Islet precursor cell (in vitro differentiated cells): ENCODE measurements around the gene KIFAP3.

ENCODE experiments used
- DNase-seq: peaks from one replicate; pipeline ENCODE4 v3.0.0-alpha.2; 2018

Gene KIFAP3

DNA sequence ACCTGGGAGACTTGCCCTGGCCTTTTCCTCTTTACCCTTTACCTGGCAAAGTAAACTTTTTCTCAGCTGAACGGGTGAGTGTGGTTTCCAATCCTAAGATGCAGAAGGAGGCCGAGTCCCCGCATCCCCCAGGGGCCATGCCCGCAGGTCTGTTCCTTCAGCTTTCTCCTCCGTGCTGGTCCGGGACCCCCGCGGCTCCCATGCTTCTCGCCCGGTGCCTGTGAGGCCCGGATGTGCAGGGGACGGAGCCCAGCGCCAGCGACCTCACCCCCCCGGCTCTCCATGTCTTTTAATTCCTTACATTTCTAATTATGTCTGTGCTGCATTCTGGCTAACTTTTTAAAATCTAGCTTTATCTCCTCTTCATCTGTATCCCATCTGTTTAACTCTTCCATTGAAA, 159.3 kb downstream of the KIFAP3 start:
- no peak for DNase-seq

DNA sequence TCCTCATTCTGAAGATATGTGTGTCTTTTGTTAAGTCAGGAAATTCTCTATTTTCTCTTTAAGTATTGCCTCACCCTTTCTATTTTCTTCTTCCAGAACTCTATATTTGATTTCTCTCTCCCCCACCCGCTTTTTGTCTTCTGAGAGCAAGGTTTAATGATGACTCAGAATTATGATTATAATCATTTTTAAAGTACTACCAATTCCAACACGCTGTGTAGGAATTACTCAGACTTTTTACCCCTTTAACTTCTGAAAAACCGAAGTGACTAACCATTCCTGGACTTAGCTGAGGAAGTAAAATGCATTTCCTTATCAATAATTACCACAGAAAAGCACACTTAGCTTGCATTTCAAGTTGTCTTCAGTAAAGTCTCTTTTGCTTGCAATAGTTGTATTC, 160.0 kb downstream of the KIFAP3 start:
- no peak for DNase-seq

DNA sequence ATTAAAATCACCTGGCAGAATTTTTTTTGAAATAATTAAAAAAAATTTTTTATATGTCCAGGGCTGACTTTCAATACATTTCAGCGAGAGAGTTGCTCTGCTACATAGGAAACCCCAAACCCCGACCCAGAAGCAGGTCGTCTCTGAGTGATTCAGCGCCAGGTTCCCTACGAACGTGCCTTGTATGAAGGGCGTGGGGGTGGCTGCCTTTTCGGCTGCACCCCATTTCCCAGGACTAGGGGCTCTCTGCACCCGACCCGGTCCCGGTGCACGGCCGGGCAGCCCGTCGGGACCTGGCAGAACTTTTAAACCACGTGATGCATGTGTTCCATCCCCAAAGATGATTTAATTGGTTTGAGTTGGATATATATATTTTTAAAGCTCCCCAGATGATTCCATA, 165.0 kb downstream of the KIFAP3 start:
- no peak for DNase-seq

DNA sequence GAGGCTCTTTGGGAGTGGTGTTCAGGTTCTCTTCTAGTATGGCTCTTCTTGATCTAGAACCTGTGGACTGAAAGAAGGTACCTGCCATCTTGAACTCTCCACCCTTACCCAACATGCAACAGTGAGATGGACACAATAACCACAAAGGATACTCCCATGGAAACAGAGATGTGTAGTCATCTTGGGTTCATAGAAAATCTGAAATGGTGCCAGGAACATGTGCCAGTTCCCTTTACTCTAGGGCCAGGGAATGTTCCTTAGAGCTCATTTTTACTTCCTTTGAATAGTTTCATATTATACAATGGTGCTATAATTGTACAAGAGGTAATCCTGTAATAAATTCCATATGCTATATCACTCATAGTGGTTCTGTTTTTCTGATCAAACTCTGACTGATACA, 167.6 kb downstream of the KIFAP3 start:
- DNase-seq: no peak

DNA sequence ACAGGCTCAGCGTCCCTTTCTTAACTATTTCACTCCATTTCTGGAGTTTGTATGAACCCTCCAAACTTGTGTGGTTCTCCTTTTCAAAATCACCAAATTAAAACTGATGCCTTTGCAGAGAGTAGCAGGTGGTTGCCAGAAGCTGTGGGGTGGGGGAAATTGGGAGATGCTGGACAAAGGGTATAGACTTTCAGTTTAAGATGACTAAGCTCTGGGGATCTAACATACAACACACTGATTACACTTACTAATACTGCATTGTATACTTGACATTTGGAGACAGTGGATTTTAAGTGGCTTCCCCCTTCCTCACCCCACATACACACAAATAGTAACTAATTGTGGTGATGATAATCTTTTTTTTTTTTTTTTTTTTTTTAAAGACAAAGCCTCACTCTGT, 169.7 kb downstream of the KIFAP3 start:
- DNase-seq: no peak

DNA sequence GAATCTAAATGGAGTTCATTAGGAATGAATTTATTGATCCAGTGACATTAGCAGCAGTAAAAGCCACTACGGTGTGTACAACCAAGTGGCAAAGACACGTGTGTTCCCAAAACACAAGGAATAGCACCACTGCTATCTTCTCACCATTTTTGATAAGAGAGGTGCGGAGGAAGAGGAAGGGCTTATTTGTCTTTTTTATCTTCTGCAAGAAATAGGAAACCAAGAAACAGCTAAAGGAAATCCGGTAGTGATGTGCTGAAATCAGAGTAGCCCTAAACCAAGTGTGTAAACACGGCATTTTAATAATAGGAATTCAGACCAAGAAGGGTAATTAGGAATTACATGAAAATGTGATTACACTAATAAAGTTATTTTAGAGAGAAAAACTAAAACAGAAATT, 171.7 kb downstream of the KIFAP3 start:
- no peak for DNase-seq

DNA sequence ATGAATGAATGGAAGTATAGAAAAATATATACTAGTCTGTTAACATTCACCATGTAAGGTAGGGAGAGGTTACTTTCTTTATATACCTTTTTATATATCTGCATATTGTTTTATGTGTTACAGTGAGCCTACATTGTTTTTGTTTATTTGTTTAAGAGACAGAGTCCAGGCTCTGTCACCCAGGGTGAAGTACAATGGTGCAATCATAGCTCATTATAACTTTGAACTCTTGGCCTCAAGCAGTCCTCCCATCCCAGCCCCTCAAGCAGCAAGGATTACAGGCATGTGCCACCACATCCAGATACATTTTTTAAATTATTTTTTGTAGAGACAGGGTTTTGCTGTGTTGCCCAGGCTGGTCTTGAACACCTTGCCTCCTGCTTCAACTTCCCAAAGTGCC, 173.4 kb downstream of the KIFAP3 start:
- DNase-seq: no peak

DNA sequence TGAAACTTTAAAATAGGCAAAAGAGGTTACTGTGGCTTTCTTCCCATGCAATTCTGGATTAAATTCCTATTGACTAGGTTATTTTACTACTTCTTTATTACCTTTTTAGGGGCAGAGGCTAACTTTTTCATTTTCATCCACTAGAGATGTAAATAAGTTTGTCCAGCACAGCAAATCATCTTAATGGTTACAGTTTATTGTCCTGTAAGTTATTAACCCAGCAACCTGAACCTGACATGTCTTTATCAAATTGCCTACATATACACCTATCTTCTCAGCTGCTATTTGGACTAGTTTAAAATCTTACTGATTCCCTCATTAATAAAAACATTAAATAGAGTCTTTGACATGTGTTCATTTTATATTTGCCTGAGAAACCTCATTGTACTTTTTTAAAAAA, 173.9 kb downstream of the KIFAP3 start:
- no peak for DNase-seq

DNA sequence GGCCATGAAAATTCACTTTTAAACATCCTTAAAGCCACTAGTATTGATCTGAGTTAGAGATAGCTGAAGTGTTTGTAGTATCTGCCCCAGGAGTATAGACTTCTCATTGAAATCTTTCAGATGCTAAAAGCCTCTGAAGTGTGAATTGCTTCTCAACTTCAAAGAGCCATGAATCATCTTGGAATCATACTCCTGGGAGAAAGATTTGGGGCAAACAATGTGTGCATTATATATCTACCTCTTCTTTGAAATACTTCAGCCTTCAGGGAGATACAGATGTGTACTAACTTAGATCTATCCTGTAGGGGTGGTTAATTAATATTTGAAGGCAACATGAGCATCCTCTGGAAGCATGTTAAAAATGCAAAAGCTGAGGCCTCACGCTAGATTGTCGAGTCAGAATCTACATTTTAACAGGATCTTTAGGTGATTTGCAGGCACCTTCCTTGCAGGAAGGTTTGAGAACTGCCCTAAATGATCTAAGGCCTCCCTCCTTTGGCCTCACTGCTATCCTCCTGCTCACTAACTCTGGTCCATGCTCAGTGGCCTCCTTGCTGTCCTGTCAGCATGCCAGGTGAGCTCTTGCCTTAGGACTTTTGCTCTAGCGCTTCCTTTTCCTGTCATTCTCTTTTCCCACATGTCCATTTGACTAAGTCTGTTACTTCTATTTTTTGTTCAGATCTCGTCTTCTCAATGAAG, 174.8 kb downstream of the KIFAP3 start:
- DNase-seq: no peak

DNA sequence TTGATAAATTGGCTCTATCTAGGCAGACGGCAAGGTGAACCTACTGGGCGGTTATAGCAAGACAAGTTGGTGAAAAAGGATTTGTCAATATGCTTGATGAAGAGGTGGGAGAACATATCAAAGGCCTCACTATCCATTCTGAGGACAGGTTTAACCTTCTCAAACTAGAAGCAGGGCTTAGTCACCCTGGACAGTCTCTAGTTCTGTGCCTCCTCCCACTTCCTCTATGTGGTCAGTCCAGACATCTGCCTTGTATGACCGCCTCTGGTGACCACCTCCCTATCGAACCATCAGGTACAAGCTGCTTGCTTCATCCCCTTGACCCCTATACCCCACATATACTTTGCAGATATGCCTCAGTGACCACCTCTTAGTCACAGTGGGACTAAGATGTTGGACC, 178.5 kb downstream of the KIFAP3 start:
- DNase-seq: no peak

DNA sequence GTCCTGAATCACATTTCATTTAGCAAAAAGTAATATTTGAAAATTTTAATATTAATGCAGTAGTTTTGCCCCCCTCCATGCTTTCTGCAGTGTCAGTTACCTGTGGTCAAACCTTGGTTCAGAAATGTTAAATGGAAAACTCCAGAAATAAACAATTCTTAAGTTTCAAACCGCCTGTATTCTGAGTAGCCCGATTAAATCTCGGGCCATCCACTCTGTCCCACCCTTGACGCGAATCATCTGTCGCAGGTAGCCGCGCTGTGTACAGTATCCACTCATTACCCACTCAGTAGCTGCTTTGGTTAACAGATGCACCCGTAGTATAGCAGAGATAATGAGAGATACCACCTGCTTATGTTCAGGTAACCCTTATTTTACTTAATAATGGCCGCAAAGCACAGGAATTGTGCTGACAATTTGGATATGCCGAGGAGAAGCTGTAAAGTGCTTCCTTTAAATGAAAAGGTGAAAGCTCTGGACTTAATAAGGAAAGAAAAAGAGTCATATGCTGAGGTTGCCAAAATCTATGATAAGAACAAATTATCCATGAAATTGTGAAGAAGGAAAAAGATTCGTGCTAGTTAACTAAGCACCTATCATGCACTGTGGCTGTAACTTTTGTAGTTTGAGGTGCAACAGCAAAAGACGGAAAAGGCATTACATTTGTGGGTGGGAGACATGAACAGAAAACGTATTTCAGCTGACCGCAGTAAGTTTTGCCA, 179.9 kb downstream of the KIFAP3 start:
- no peak for DNase-seq

DNA sequence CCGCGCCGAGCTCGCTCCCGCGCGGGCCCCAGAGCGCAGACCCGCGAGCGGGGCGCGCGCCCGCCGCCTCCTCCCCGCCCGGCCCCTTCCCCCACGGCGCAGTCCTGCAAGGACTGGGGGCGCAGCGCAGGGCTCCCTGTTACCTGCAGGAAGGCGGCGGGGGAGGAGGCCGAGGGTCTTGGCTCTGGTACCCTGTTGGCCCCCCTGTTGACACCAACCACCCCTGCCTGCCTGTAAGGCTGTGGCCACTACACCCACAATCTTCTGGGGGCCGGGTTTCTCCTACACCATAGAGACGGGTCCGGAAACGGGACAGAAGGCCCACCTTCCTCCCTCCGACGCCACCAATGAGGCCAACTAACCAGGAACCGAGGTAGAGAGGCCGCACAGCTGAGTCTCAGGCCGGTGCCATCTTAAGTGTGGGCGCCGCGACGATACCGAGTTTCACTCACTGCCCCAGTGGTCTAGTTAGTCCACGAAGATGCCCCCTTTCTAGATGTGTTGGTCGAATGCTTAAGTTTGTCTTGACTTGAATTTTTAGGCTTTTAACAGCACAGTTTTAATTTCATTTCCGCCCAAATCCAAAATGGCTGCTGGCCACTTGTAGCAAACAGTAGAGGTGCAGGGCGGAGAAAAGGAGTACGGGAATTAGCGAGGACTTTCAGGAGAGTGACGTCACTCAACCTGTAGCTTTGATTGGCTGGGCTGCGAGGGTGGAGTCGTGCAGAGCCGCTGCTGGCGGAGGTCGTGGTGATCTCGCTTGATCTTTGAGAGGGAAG, 180.7 kb downstream of the KIFAP3 start, which contains the start of gene SCYL3:
Gene SCYL3 (minus strand): TSS at position 252 of the 779 bp plus-strand sequence. CDS start 5,056 bp downstream, outside the sequence.
- peak; percentile 97 for DNase-seq

DNA sequence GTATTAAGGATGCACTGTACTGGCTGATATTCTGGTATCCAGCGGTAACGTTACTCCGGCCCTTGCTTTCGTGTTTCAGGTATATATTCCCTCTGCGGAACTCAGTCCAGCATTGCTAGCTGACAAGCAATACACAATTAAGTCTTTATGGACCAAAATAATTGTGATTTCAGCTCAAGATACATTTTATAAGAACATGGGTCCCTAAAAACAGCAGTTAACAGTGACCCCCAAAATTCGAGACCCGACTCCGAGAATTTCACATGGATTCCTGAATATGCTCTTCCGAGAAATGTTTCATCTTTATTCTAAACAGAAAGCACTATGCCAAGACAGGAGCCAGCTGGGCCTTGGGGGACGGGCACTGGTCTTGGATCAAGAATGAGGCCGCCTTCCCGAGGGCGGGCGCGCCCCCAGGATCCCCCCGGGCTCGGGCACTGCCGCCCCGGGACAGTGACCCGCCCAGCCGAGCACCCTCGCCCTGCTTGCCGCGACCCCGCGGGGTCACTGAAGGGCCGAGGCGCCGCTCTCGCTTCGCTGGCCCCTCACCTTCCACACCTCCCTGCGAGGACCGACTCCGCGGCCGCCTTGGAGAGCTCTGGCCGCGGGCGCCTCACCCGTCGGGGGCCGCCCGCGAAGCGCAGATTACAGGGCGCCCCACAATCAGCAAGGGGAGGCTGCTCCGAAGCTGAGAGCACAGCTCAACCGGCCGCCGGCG, 181.4 kb downstream of the KIFAP3 start:
- no peak for DNase-seq

DNA sequence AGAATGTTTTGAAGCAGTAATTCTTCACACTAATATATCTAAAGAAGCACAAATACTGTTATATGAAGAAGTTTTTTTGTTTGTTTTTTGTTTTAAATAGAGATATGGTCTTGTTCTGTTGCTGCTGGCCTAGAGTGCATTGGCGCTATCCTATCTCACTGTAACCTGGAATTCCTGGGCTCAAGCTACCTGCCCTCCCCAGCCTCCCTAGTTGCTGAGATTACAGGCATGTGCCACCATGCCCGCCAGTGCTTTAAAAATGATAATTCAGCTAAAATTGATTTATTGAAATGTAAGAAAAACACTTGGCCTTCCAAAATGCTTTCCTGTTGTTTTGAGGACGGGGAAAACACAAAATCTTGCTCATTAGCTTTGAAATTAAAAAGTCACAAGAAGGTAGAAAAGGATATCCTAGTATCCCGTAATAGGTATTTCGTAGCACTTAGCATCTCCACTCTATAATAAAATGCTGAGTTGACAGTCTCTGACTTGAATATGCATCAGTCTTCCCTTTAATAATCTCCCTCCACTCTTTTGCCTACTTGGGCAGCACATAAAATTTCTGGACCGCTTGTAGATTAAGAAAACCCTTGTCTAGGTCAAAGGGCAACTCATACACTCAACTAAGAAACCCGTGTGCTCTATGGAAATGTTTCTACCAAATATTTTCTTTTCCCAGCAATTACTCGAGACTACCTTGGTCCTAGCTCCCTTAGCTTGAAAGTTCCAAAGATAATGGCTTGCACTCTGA, 182.1 kb downstream of the KIFAP3 start:
- no peak for DNase-seq

DNA sequence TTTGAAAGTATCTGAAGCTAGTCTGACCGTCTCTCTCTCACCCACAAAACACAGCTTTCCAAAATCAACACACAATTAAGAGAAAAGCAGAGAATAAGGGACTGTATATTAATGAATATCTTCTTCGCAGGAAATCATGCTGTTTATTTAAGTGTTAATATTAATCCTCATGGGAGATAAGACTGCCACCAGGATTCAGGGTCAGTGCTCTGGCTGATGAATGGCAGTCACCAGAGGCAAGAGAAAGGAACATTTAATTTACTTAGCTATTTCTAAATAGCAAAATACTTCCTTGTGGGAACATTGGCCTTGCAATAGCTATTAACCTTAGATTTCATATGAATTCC, 183.0 kb downstream of the KIFAP3 start:
- DNase-seq: no peak

DNA sequence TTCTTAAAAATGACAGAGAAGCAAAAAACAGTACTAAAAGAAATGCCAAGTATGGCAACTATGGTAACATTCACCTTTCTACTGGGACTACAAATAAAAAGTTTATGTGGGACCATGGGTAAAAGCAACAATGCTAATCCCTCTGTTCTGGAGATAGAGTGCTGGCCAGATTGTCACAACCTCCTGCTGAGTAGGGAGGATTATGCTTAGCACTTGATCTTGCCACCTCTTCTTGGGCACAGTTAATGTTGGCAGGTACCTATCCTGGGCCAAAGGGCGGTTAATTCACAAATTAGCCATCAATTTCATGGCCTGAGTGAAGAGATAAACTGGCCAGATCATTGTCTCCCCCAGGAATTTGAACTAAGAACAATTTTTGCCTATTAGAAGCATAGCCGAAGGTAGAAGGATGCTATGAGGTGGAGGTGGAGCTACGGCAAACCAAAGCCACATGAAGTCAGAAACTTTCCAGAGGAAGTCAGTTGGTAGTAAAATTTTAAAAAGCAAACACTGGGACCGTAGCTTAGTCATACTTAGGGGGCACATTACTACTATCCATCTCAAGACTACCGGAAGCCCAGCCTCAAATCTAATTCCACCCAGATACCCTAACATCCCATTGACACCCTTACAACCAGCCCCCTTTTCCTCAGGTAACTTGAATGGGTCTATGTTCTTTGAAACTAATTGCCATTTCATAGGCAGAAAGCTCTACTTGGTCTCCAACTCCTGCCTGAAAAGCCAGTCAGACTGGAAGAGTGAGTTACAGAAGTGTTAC, 183.5 kb downstream of the KIFAP3 start:
- peak; percentile 66 for DNase-seq

DNA sequence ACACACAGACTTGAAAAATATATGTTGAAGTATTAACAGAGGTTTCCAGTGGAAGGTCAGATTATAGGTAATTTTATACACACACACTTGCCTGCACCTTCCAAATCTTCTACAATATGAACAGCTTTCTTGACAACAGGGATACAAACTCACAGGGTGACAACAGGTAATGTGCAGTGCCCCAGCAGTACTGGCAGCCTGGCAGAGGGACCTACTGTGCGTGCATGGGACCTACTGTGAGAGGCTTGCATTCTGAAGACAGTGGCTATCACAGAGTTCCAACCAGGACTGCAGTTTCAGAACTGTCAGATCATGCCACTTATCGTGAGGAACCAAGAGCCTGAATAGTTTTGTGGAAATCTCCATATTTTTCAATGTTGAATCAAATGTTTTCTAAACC, 184.6 kb downstream of the KIFAP3 start:
- DNase-seq: no peak

DNA sequence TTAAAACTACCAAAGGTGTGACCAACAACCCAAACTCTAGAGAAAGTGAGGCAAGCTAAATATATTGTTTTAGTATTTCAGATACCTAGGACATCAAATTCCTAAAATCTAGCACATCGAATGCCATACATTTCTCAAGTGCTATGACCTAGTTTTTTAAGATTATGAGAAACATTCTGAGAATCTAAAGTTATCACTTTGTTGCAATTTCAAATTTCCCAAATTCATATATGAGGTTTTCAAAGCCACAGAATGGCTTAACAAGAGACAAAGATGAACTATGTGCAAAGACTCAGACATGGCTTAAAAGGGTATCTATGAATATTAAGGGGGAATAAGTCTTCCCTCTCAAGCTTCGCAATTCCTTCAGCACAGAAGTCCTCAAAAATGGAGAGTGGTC, 187.6 kb downstream of the KIFAP3 start:
- DNase-seq: no peak

DNA sequence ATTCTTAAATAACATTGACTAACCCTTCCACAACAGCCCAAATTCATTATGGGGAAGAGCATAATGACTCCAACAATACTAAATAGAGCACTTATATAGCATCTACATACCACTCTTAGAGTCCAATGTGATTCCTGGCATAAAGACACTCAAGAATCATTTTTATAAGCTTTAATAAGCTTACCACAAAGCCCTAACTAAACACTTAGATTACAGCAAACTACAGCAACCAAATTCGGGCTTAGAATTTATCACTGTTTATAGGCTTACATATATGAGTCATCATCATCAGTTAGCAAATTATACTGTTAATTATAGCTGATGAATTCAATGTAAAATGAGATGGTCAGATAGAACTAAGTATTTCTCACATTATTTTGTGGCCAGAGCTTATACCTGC, 188.1 kb downstream of the KIFAP3 start:
- no peak for DNase-seq

DNA sequence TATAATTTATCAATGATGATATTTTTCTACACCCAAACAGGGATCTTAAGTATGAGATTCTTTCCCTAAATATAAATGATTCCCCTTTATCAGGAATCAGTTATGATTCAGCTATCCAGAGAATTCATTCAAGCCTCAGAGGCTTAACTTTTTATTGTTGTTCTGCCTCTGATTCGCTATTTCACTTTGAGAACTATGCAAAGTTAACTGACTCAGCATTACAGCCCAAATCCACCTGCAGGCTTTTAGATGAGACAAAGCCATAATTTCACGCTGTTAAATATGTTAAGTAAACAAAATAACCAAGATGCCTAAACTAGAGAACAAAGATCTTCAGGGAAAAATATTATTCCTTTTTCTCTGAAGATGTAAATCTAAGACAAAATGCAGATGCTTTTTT, 189.3 kb downstream of the KIFAP3 start:
- no peak for DNase-seq

DNA sequence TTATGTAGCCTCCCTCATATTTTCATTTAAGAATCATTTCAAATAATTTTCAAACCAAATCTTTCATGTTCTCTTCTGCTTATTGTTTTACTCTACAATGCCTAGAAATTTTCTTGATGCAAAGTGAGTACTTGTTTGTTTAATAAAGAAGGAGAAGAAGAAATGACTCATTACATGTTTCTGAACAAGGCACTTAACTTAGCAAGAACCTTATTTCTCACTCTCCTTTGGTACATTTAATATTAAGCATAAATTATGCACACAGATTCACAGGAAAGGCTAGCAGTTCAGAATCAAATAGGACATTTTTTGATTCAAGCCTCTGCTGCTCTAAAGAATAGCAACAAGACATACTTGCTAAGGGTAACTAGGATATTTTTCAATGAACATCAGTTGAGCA, 189.9 kb downstream of the KIFAP3 start:
- no peak for DNase-seq

DNA sequence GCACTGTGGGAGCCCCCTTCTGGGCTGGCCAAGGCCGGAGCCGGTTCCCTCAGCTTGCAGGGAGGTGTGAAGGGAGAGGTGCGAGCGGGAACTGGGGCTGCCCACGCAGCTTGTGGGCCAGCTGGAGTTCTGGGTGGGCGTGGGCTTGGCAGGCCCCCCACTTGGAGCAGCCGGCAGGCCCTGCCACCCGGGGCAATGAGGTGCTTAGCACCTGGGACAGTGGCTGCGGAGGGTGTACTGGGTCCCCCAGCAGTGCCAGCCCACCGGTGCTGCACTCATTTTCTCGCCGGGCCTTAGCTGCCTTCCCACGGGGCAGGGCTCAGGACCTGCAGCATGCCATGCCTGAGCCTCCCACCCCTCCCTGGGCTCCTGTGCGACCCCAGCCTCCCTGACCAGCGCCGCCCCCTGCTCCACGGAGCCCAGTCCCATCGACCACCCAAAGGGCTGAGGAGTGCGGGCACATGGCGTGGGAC, 192.4 kb downstream of the KIFAP3 start:
- no peak for DNase-seq
